SK-MEL-5 (cell line): ENCODE results near the gene ATG2B. TPM values are rescaled to one million over a fixed set of nuclear protein-coding genes. Genes with fewer than 3 reads are reported as not detected.
A peak's percentile ranks its signal among the peaks of the same experiment; 100 is the strongest.
"Not testable (repeated sequence)": the region's sequence is repeated elsewhere in the genome, so short reads cannot be mapped to it uniquely, and the experiment has no call there.

ENCODE experiments used
- DNase-seq: peaks from one replicate; pipeline ENCODE4 v3.0.0-alpha.2; 2016; ENCODE audit warnings: low read depth, low spot score
- in situ Hi-C: cut with HindIII; loops from 2 replicates; pipeline ENCODE4 v1.10.0; 2016; ENCODE audit warnings: low sequenced_read_pairs, high pct_unique_total_duplicates, low pct_unique_long_range_greater_than_20kb
- total RNA-seq: library from RNA; depleted of rRNA; stranded (reverse); fragments of >200 nt; shearing (Covaris generic); gene quantifications from 2 replicates; pipeline ENCODE4 v1.2.3, GENCODE V29; 2014

Gene ATG2B
- total RNA-seq, 1 experiment from 2014 or later = 13.4 TPM

- DNase-seq, in situ Hi-C loops: not testable (repeated sequence)
These were observed 15.2 kb downstream of the ATG2B start for GRCh38 chr14:96347957-96348356.

- in situ Hi-C loops = no loop called here
- no peak for DNase-seq
These were observed 17.5 kb downstream of the ATG2B start for GRCh38 chr14:96345669-96346068.

- no peak for DNase-seq
- in situ Hi-C loops = no loop called here
These were observed 21.8 kb downstream of the ATG2B start for GRCh38 chr14:96341323-96341722.

GRCh38 chr14:96338551-96338950, 24.6 kb downstream of the ATG2B start:
- in situ Hi-C loops = no loop called here

GRCh38 chr14:96324219-96324618, 38.9 kb downstream of the ATG2B start:
- no peak for DNase-seq
- in situ Hi-C loops = loop anchor here (25.0 kb wide), 1 partner anchor 88 kb away; no protein-coding TSS in a partner anchor

More at GRCh38 chr14:96338551-96338950, 24.6 kb downstream of the ATG2B start:
- DNase-seq = no peak

GRCh38 chr14:96320605-96321004, 42.5 kb downstream of the ATG2B start:
- no peak for DNase-seq
- in situ Hi-C loops = loop anchor here (25.0 kb wide), 1 partner anchor 92 kb away; no protein-coding TSS in a partner anchor

GRCh38 chr14:96318836-96319235, 44.3 kb downstream of the ATG2B start:
- in situ Hi-C loops = loop anchor here (25.0 kb wide), 1 partner anchor 93 kb away; no protein-coding TSS in a partner anchor
- no peak for DNase-seq

- in situ Hi-C loops = loop anchor here (25.0 kb wide), 1 partner anchor 96 kb away; no protein-coding TSS in a partner anchor
These were observed 47.1 kb downstream of the ATG2B start for GRCh38 chr14:96316087-96316486.

GRCh38 chr14:96310906-96311305, 52.2 kb downstream of the ATG2B start:
- no peak for DNase-seq
- in situ Hi-C loops = loop anchor here (25.0 kb wide), 1 partner anchor 101 kb away; no protein-coding TSS in a partner anchor

More at GRCh38 chr14:96316087-96316486, 47.1 kb downstream of the ATG2B start:
- no peak for DNase-seq

- in situ Hi-C loops = loop anchor here (25.0 kb wide), 1 partner anchor 102 kb away; no protein-coding TSS in a partner anchor
- peak; percentile 17 for DNase-seq
These were observed 53.2 kb downstream of the ATG2B start for GRCh38 chr14:96309896-96310330.

GRCh38 chr14:96309133-96309895, 53.8 kb downstream of the ATG2B start:
- in situ Hi-C loops = loop anchor here (25.0 kb wide), 1 partner anchor 103 kb away; no protein-coding TSS in a partner anchor
- DNase-seq = no peak

- DNase-seq = peak; percentile 55
- in situ Hi-C loops = loop anchor here (25.0 kb wide), 1 partner anchor 105 kb away; no protein-coding TSS in a partner anchor
These were observed 55.7 kb downstream of the ATG2B start for GRCh38 chr14:96307434-96307833.

GRCh38 chr14:96304956-96305355, 58.2 kb downstream of the ATG2B start:
- DNase-seq = peak; percentile 60
- in situ Hi-C loops = loop anchor here (25.0 kb wide), 1 partner anchor 107 kb away; no protein-coding TSS in a partner anchor

GRCh38 chr14:96303981-96304380, 59.2 kb downstream of the ATG2B start:
- DNase-seq = no peak
- in situ Hi-C loops = loop anchor here (25.0 kb wide), 1 partner anchor 108 kb away; no protein-coding TSS in a partner anchor

GRCh38 chr14:96299441-96299840, 63.7 kb downstream of the ATG2B start:
- in situ Hi-C loops = no loop called here
- peak; percentile 94 for DNase-seq

GRCh38 chr14:96297997-96298515, 65.1 kb downstream of the ATG2B start:
- DNase-seq = no peak
- in situ Hi-C loops = no loop called here

GRCh38 chr14:96297000-96297399, 66.1 kb downstream of the ATG2B start:
- DNase-seq = peak; percentile 60
- in situ Hi-C loops = no loop called here

- DNase-seq = no peak
- in situ Hi-C loops = no loop called here
These were observed 68.9 kb downstream of the ATG2B start for GRCh38 chr14:96294246-96294645.
